ENCODE results near the gene APOA5.
"Not testable (repeated sequence)": the region's sequence is repeated elsewhere in the genome, so short reads cannot be mapped to it uniquely, and the experiment has no call there.

Gene APOA5

GRCh38 chr11:116791813-116792143, at the start of gene APOA5:
Gene APOA5 (minus strand): TSS chr11:116791879. CDS start chr11:116791860, 19 bp downstream.
- DNase-seq (ENCODE audit: low read depth in 2 of 2) = no peak

- no peak for DNase-seq (ENCODE audit: low read depth in 2 of 2)
These were observed 49.1 kb upstream of the APOA5 start for GRCh38 chr11:116840746-116841296.

DNA sequence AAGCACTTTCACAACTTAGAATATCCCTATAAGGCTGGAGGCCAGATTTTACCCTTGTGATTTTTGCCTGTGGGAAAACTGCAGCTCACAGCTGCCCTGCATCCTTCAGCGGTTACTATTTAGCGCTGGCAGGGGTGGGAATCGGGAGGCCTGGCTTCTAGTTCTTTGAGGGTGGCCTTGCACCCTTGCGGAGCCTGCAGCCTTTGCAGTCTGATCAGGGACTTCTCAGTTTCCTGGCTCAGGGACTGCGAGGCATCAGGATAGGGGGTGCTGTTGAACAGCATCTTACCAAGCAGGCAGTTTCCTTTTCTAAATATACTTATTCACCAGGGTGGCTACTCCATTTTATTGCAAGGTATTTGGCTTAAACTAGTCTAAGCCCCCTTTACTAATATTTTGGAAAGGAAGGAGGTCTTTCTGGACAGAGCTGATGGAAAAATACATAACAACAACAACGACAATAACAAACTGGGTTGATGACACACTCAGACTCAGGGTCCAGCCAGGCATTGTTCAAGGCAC, 48.6 kb upstream of the APOA5 start:
- no peak for DNase-seq (ENCODE audit: low read depth in 2 of 2)

GRCh38 chr11:116838321-116839084, 46.8 kb upstream of the APOA5 start:
- no peak for DNase-seq (ENCODE audit: low read depth in 2 of 2)

DNA sequence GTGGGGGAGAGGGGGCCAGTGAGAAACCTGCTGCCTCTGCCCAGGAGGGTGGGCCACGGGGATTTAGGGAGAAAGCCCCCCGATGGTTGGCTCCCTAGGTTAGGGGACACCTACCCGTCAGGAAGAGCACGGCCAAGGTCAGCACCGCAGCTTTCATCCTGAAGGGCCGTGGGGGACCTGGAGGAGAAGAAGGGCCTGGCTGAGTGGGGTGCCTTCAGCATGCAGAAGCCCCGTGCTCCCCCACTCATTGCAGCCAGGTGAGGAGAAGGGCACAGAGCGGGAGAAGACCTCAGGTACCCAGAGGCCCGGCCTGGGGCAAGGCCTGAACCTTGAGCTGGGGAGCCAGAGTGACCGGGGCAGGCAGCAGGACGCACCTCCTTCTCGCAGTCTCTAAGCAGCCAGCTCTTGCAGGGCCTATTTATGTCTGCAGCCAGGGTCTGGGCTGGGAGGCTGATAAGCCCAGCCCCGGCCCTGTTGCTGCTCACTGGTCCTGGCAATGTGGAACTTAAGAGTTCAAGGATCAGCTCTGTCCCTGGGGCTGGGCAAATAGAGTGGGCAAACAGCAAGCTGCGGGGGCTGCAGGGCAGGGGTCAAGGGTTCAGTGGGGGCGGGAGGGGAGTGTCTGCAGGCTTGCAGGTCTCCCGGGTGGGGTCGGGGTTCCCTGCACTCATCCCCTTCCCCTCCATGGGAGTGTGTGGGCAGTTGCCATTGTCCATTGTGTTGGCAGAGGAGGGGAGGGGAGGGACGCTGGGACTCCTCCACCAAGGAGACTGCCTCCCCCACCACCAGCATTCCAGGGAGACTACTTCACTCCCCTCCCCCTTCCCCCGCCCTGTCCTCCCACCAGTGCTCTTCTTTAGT, 45.8 kb upstream of the APOA5 start, which contains the start of gene APOA1:
Gene APOA1 (minus strand): TSS at position 392 of the 861 bp plus-strand sequence. CDS start 235 bp downstream, at position 157.
- no peak for DNase-seq (ENCODE audit: low read depth in 2 of 2)

GRCh38 chr11:116836632-116836991, 44.9 kb upstream of the APOA5 start:
- no peak for DNase-seq (ENCODE audit: low read depth in 2 of 2)

GRCh38 chr11:116835791-116836631, 44.3 kb upstream of the APOA5 start:
- DNase-seq (ENCODE audit: low read depth in 2 of 2) = peak; percentile 68 to 76

DNA sequence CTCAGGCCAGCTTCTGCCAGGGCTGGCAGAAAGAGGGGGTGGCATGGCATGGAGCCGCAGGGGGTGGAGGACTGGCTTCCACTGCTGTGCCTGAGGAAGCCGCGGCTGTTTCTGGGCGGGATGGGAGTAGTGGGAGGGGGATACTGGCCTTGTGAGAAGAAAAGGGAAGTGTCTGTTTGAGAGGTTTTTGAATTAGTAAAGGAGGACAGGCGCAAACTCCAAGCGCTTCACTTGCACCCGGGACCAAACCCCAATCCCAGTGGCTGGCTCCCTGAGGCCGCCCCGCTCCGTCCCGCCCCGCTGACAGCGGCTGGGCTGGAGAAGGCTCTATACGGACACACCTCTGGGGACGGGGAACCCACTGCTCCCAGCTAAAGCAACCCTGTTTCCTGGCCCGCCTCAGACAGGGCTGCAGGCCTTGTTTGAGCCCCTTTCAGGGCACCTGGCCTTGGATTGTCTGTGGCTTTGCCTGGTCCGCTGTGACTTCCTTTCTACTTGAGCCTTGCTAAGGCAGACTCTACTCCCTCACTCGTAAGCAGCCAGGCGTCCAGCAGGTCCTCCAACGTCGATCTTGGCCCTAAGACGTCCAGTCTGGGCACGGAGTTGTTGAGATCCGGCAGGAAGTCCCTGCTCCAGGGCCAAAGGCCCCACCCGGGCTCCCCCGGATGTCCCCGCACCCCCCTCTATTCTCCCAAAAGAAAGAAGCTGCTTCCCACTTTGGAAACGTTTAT, 43.5 kb upstream of the APOA5 start:
- DNase-seq (ENCODE audit: low read depth in 2 of 2) = no peak

DNA sequence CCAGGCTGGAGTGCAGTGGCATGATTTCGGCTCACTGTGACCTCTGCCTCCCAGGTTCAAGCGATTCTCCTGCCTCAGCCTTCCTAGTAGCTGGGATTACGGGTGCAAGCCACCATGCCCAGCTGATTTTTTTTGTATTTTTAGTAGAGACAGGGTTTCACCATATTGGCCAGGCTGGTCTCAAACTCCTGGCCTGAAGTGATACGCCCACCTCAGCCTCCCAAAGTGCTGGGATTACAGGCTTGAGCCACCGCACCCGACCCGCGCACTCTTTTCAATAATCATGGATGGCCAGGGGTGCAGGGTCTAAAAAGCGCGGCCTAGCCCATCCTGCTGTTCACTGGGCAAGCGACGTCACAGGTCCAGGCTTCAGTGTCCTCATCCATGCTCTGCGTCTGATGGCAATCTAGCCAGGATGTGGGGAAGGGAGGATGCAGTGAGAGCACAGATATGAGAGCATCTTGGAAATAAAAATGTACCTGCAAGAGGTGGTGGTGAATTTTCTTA, 42.9 kb upstream of the APOA5 start:
- DNase-seq (ENCODE audit: low read depth in 2 of 2) = not testable (repeated sequence)

DNA sequence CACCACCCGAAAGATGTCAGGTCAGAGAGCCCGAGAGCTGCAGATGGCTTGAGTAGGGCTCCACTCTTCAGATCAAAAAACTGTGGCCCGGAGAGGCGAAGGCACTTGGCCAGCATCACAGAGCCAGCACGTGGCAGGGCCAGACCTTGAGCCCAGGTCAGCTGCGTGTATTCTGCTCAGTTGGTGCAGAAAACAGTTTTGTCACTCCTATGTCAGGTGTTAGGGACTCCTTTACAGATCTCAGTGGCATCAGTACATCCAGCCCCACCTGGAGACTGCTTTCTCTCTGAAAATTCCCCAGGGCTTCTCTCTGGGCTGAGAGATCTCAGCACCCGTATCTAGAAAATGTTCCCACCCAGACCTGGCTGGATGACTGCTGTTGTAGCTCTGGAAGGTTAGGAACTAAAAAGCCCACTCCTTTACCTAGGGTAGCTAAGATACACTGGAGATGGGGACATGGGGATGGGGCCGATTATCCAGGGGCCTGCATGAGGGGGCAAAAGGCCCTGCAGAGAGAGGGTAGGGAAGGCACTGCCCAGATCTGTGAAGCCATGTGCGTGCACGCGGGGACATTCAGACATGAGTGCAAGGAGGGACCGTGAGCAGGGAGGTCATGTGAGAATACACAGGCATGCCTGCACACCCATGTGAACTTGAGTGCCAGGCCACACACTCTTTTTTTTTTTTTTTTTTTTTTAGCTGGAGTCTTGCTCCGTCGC, 42.3 kb upstream of the APOA5 start:
- DNase-seq (ENCODE audit: low read depth in 2 of 2) = no peak

GRCh38 chr11:116833491-116833815, 41.8 kb upstream of the APOA5 start:
- no peak for DNase-seq (ENCODE audit: low read depth in 2 of 2)

DNA sequence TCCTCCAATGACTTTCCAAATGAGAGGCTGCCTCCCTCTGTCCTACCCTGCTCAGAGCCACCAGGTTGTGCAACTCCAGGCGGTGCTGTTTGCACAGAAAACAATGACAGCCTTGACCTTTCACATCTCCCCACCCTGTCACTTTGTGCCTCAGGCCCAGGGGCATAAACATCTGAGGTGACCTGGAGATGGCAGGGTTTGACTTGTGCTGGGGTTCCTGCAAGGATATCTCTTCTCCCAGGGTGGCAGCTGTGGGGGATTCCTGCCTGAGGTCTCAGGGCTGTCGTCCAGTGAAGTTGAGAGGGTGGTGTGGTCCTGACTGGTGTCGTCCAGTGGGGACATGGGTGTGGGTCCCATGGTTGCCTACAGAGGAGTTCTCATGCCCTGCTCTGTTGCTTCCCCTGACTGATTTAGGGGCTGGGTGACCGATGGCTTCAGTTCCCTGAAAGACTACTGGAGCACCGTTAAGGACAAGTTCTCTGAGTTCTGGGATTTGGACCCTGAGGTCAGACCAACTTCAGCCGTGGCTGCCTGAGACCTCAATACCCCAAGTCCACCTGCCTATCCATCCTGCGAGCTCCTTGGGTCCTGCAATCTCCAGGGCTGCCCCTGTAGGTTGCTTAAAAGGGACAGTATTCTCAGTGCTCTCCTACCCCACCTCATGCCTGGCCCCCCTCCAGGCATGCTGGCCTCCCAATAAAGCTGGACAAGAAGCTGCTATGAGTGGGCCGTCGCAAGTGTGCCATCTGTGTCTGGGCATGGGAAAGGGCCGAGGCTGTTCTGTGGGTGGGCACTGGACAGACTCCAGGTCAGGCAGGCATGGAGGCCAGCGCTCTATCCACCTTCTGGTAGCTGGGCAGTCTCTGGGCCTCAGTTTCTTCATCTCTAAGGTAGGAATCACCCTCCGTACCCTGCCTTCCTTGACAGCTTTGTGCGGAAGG, 40.9 kb upstream of the APOA5 start:
- DNase-seq (ENCODE audit: low read depth in 2 of 2) = no peak

- no peak for DNase-seq (ENCODE audit: low read depth in 2 of 2)
These were observed 40.2 kb upstream of the APOA5 start for GRCh38 chr11:116831790-116832349.

DNA sequence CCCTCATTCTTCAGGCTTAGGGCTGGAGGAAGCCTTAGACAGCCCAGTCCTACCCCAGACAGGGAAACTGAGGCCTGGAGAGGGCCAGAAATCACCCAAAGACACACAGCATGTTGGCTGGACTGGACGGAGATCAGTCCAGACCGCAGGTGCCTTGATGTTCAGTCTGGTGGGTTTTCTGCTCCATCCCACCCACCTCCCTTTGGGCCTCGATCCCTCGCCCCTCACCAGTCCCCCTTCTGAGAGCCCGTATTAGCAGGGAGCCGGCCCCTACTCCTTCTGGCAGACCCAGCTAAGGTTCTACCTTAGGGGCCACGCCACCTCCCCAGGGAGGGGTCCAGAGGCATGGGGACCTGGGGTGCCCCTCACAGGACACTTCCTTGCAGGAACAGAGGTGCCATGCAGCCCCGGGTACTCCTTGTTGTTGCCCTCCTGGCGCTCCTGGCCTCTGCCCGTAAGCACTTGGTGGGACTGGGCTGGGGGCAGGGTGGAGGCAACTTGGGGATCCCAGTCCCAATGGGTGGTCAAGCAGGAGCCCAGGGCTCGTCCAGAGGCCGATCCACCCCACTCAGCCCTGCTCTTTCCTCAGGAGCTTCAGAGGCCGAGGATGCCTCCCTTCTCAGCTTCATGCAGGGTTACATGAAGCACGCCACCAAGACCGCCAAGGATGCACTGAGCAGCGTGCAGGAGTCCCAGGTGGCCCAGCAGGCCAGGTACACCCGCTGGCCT, 38.7 kb upstream of the APOA5 start:
- DNase-seq (ENCODE audit: low read depth in 2 of 2) = no peak

- DNase-seq (ENCODE audit: low read depth in 2 of 2) = no peak
These were observed 38.0 kb upstream of the APOA5 start, which contains the start of gene APOC3 for GRCh38 chr11:116829525-116830183. Gene APOC3 (plus strand): TSS chr11:116829907. CDS start chr11:116830583, 676 bp downstream.

- DNase-seq (ENCODE audit: low read depth in 2 of 2) = no peak
These were observed 37.2 kb upstream of the APOA5 start for GRCh38 chr11:116828632-116829524.
